Right forelimb (tissue), 1 donor: Measurements from ENCODE around the gene MINDY3.
"Not testable (repeated sequence)": the region's sequence is repeated elsewhere in the genome, so short reads cannot be mapped to it uniquely, and the experiment has no call there.

Source experiments
- DNase-seq: peaks from one replicate; pipeline ENCODE4 v3.0.0-alpha.2; 2018

MINDY3 gene

GRCh38 chr10:15856328-15857015, 3.8 kb downstream of the MINDY3 start:
- no peak for DNase-seq

GRCh38 chr10:15853800-15854199, 6.5 kb downstream of the MINDY3 start:
- no peak for DNase-seq

- no peak for DNase-seq
Observed at GRCh38 chr10:15852111-15852557, 8.2 kb downstream of the MINDY3 start.

GRCh38 chr10:15850337-15850978, 9.8 kb downstream of the MINDY3 start:
- not testable (repeated sequence) for DNase-seq

GRCh38 chr10:15849316-15849715, 11.0 kb downstream of the MINDY3 start:
- DNase-seq, result no peak

GRCh38 chr10:15847481-15847880, 12.8 kb downstream of the MINDY3 start:
- no peak for DNase-seq

GRCh38 chr10:15844517-15844916, 15.8 kb downstream of the MINDY3 start:
- no peak for DNase-seq

GRCh38 chr10:15843695-15844094, 16.6 kb downstream of the MINDY3 start:
- no peak for DNase-seq

GRCh38 chr10:15842556-15843169, 17.6 kb downstream of the MINDY3 start:
- no peak for DNase-seq

GRCh38 chr10:15841696-15842095, 18.6 kb downstream of the MINDY3 start:
- no peak for DNase-seq

GRCh38 chr10:15836807-15837206, 23.5 kb downstream of the MINDY3 start:
- DNase-seq, result no peak

- DNase-seq, result no peak
Observed at GRCh38 chr10:15829495-15829894, 30.8 kb downstream of the MINDY3 start.

GRCh38 chr10:15824498-15824897, 35.8 kb downstream of the MINDY3 start:
- no peak for DNase-seq

- DNase-seq, result no peak
Observed at GRCh38 chr10:15822131-15822530, 38.2 kb downstream of the MINDY3 start.

- no peak for DNase-seq
Observed at GRCh38 chr10:15821046-15821683, 39.1 kb downstream of the MINDY3 start.

GRCh38 chr10:15817409-15818046, 42.8 kb downstream of the MINDY3 start:
- DNase-seq, result no peak

- no peak for DNase-seq
Observed at GRCh38 chr10:15815242-15815885, 44.9 kb downstream of the MINDY3 start.

GRCh38 chr10:15814565-15814964, 45.7 kb downstream of the MINDY3 start:
- DNase-seq, result no peak

- no peak for DNase-seq
Observed at GRCh38 chr10:15813415-15813814, 46.9 kb downstream of the MINDY3 start.

- DNase-seq, result no peak
Observed at GRCh38 chr10:15809450-15809849, 50.9 kb downstream of the MINDY3 start.

GRCh38 chr10:15808204-15808797, 52.0 kb downstream of the MINDY3 start:
- DNase-seq, result no peak

GRCh38 chr10:15805395-15806058, 54.8 kb downstream of the MINDY3 start:
- DNase-seq, result no peak
